Measurements from ENCODE around the gene NEDD4L. TPM values are rescaled to one million over a fixed set of nuclear protein-coding genes. Genes with fewer than 3 reads are reported as not detected.

The NEDD4L gene
- polyA plus RNA-seq, 6 donors from 2014 or later, result 3.2 to 5.8 (median 3.5) TPM

GRCh38 chr18:58015065-58015780 is 28.8 kb upstream of the NEDD4L start:
- peak overlapping the region in 5 of 6 donors; percentile 4 to 88 (median 70) for H3K27ac Mint-ChIP-seq
- peaks cover 0 to 8% of the 10 kb centered on the region in 2 donors for H3K36me3 Mint-ChIP-seq
- peaks cover 0 to 5% (median 0%) of the 10 kb centered on the region in 7 donors for H3K9me3 Mint-ChIP-seq
- peaks cover 4 to 9% (median 5%) of the 10 kb centered on the region in 3 donors for H3K27me3 Mint-ChIP-seq
- peaks cover 26 to 29% (median 28%) of the 10 kb centered on the region in 3 donors for H3K4me1 Mint-ChIP-seq
- H3K4me3 Mint-ChIP-seq, result peak overlapping the region in 7 of 8 donors; percentile 17 to 74 (median 48)
- ATAC-seq (ENCODE audit: low read depth in 2 of 2) (peak; percentile 100), DNase-seq (peak; percentile 73)

- Mint-ChIP-seq H3K36me3 (peaks cover 0 to 8% of the 10 kb centered on the region in 2 donors), H3K27ac (peak overlapping the region in 1 of 6 donors; percentile 49), H3K4me3 (no peak overlapping the region), H3K4me1 (peaks cover 28 to 31% (median 29%) of the 10 kb centered on the region in 3 donors), H3K9me3 (peaks cover 0 to 5% (median 0%) of the 10 kb centered on the region in 7 donors), H3K27me3 (peaks cover 0 to 15% (median 15%) of the 10 kb centered on the region in 3 donors)
- no peak for ATAC-seq (ENCODE audit: low read depth in 2 of 2)
- DNase-seq, result no peak
Observed at GRCh38 chr18:58017267-58017666, 26.8 kb upstream of the NEDD4L start.

GRCh38 chr18:58020567-58021107 is 23.4 kb upstream of the NEDD4L start:
- peaks cover 7 to 14% (median 8%) of the 10 kb centered on the region in 3 donors for H3K4me1 Mint-ChIP-seq
- peaks cover 0 to 8% of the 10 kb centered on the region in 2 donors for H3K36me3 Mint-ChIP-seq
- no peak for DNase-seq
- no peak for ATAC-seq (ENCODE audit: low read depth in 2 of 2)
- H3K27me3 Mint-ChIP-seq, result peaks cover 0 to 15% (median 15%) of the 10 kb centered on the region in 3 donors
- peak overlapping the region in 1 of 8 donors; percentile 16 for H3K4me3 Mint-ChIP-seq
- H3K9me3 Mint-ChIP-seq, result peaks cover 0 to 5% (median 0%) of the 10 kb centered on the region in 7 donors
- no peak overlapping the region for H3K27ac Mint-ChIP-seq

- Mint-ChIP-seq H3K27me3 (peaks cover 4 to 15% (median 15%) of the 10 kb centered on the region in 3 donors), H3K27ac (no peak overlapping the region), H3K9me3 (peaks cover 0 to under 1% (median 0%) of the 10 kb centered on the region in 7 donors), H3K36me3 (peaks cover 0 to under 1% of the 10 kb centered on the region in 2 donors), H3K4me1 (peaks cover 0 to 5% (median under 1%) of the 10 kb centered on the region in 3 donors), H3K4me3 (no peak overlapping the region)
- no peak for ATAC-seq (ENCODE audit: low read depth in 2 of 2)
- no peak for DNase-seq
Observed at GRCh38 chr18:58021504-58021903, 22.5 kb upstream of the NEDD4L start.

- Mint-ChIP-seq H3K36me3 (no peaks in the 10 kb centered on the region), H3K27me3 (peaks cover 4 to 15% (median 15%) of the 10 kb centered on the region in 3 donors), H3K9me3 (no peaks in the 10 kb centered on the region), H3K27ac (no peak overlapping the region), H3K4me3 (no peak overlapping the region), H3K4me1 (peaks cover 0 to 5% (median 0%) of the 10 kb centered on the region in 3 donors)
- DNase-seq, result no peak
- no peak for ATAC-seq (ENCODE audit: low read depth in 2 of 2)
Observed at GRCh38 chr18:58023108-58023507, 20.9 kb upstream of the NEDD4L start.

- H3K27ac Mint-ChIP-seq, result no peak overlapping the region
Observed at GRCh38 chr18:58024139-58024538, 19.9 kb upstream of the NEDD4L start.

GRCh38 chr18:58025205-58025604 is 18.8 kb upstream of the NEDD4L start:
- DNase-seq (no peak), ATAC-seq (ENCODE audit: low read depth in 2 of 2) (no peak)
- Mint-ChIP-seq H3K27ac (no peak overlapping the region), H3K4me3 (no peak overlapping the region), H3K9me3 (no peaks in the 10 kb centered on the region), H3K4me1 (peaks cover 0 to 5% (median 0%) of the 10 kb centered on the region in 3 donors), H3K36me3 (no peaks in the 10 kb centered on the region), H3K27me3 (peaks cover 4 to 15% (median 15%) of the 10 kb centered on the region in 3 donors)

More at GRCh38 chr18:58024139-58024538, 19.9 kb upstream of the NEDD4L start:
- Mint-ChIP-seq H3K36me3 (no peaks in the 10 kb centered on the region), H3K27me3 (peaks cover 4 to 15% (median 15%) of the 10 kb centered on the region in 3 donors), H3K4me1 (peaks cover 0 to 5% (median 0%) of the 10 kb centered on the region in 3 donors), H3K9me3 (no peaks in the 10 kb centered on the region), H3K4me3 (no peak overlapping the region)
- no peak for ATAC-seq (ENCODE audit: low read depth in 2 of 2)
- DNase-seq, result no peak

- Mint-ChIP-seq H3K9me3 (no peaks in the 10 kb centered on the region), H3K4me1 (peaks cover 0 to 5% (median 0%) of the 10 kb centered on the region in 3 donors), H3K27me3 (peaks cover 4 to 12% (median 10%) of the 10 kb centered on the region in 3 donors), H3K4me3 (no peak overlapping the region), H3K27ac (no peak overlapping the region), H3K36me3 (no peaks in the 10 kb centered on the region)
- ATAC-seq (ENCODE audit: low read depth in 2 of 2) (no peak), DNase-seq (no peak)
Observed at GRCh38 chr18:58025733-58026132, 18.3 kb upstream of the NEDD4L start.

- Mint-ChIP-seq H3K4me1 (peaks cover 0 to 5% (median 0%) of the 10 kb centered on the region in 3 donors), H3K27me3 (peaks cover 4 to 9% (median 8%) of the 10 kb centered on the region in 3 donors), H3K36me3 (no peaks in the 10 kb centered on the region), H3K27ac (no peak overlapping the region), H3K4me3 (no peak overlapping the region), H3K9me3 (no peaks in the 10 kb centered on the region)
- ATAC-seq (ENCODE audit: low read depth in 2 of 2) (no peak), DNase-seq (no peak)
Observed at GRCh38 chr18:58026395-58026794, 17.6 kb upstream of the NEDD4L start.

- H3K27me3 Mint-ChIP-seq, result peaks cover 3 to 4% (median 4%) of the 10 kb centered on the region in 3 donors
- no peak overlapping the region for H3K27ac Mint-ChIP-seq
- no peaks in the 10 kb centered on the region for H3K9me3 Mint-ChIP-seq
- ATAC-seq (ENCODE audit: low read depth in 2 of 2) (no peak), DNase-seq (no peak)
- H3K4me1 Mint-ChIP-seq, result peaks cover 0 to under 1% (median 0%) of the 10 kb centered on the region in 3 donors
- no peak overlapping the region for H3K4me3 Mint-ChIP-seq
- H3K36me3 Mint-ChIP-seq, result no peaks in the 10 kb centered on the region
Observed at GRCh38 chr18:58026857-58027256, 17.2 kb upstream of the NEDD4L start.

- Mint-ChIP-seq H3K4me3 (no peak overlapping the region), H3K27me3 (peaks cover 0 to 4% (median 0%) of the 10 kb centered on the region in 3 donors), H3K9me3 (no peaks in the 10 kb centered on the region), H3K4me1 (no peaks in the 10 kb centered on the region), H3K36me3 (no peaks in the 10 kb centered on the region), H3K27ac (no peak overlapping the region)
- ATAC-seq (ENCODE audit: low read depth in 2 of 2) (no peak), DNase-seq (no peak)
Observed at GRCh38 chr18:58027341-58027740, 16.7 kb upstream of the NEDD4L start.

- H3K4me3 Mint-ChIP-seq, result no peak overlapping the region
- DNase-seq (no peak), ATAC-seq (ENCODE audit: low read depth in 2 of 2) (no peak)
Observed at GRCh38 chr18:58028109-58028784, 15.8 kb upstream of the NEDD4L start.

GRCh38 chr18:58032233-58032632 is 11.8 kb upstream of the NEDD4L start:
- no peak for DNase-seq
- Mint-ChIP-seq H3K4me3 (no peak overlapping the region), H3K9me3 (no peaks in the 10 kb centered on the region), H3K27me3 (peaks cover 6 to 14% (median 13%) of the 10 kb centered on the region in 3 donors), H3K36me3 (no peaks in the 10 kb centered on the region), H3K27ac (no peak overlapping the region), H3K4me1 (peaks cover 0 to 5% (median 3%) of the 10 kb centered on the region in 3 donors)
- no peak for ATAC-seq (ENCODE audit: low read depth in 2 of 2)

More at GRCh38 chr18:58028109-58028784, 15.8 kb upstream of the NEDD4L start:
- no peak overlapping the region for H3K27ac Mint-ChIP-seq
- no peaks in the 10 kb centered on the region for H3K9me3 Mint-ChIP-seq
- no peaks in the 10 kb centered on the region for H3K36me3 Mint-ChIP-seq
- H3K4me1 Mint-ChIP-seq, result no peaks in the 10 kb centered on the region
- H3K27me3 Mint-ChIP-seq, result peaks cover 0 to 6% (median 5%) of the 10 kb centered on the region in 3 donors

Measured in naive B cell (primary cell).